ENCODE data around the gene VPS13D. TPM values are rescaled to one million over a fixed set of nuclear protein-coding genes. Genes with fewer than 3 reads are reported as not detected.

The VPS13D gene
- total RNA-seq, 4 donors from 2014 or later = 60.9 to 91.6 (median 71.6) TPM

GRCh38 chr1:12480041-12480440, 250.2 kb downstream of the VPS13D start:
- in situ Hi-C loops (cut with MboI; ENCODE audit: low sequenced_read_pairs in 4 of 4) (no loop called here), intact Hi-C loops (cut with DNase I; ENCODE audit: low total_unique reads) (no loop called here)
- no peaks in the 10 kb centered on the region for H3K27me3 ChIP-seq
- H3K4me3 ChIP-seq = no peak overlapping the region
- DNase-seq = peak; percentile 64 to 75
- peaks cover 68 to 81% of the 10 kb centered on the region in 2 donors for H3K4me1 ChIP-seq
- no peaks in the 10 kb centered on the region for H3K36me3 ChIP-seq
- TF ChIP-seq POLR2A (IDR thresholded peaks at IDR 0.05) (no peak), CTCF (IDR thresholded peaks at IDR 0.05 in 4 of 5, conservative IDR thresholded peaks at IDR 0.05 in 1 of 5) (no peak)
- H3K9me3 ChIP-seq = no peaks in the 10 kb centered on the region
- ATAC-seq = peak; percentile 22 to 47
- peak overlapping the region; percentile 72 to 88 (median 82) for H3K27ac ChIP-seq

GRCh38 chr1:12480748-12481362, 251.0 kb downstream of the VPS13D start:
- TF ChIP-seq POLR2A (IDR thresholded peaks at IDR 0.05) (no peak), CTCF (IDR thresholded peaks at IDR 0.05 in 4 of 5, conservative IDR thresholded peaks at IDR 0.05 in 1 of 5) (no peak)
- no peaks in the 10 kb centered on the region for H3K27me3 ChIP-seq
- H3K36me3 ChIP-seq = no peaks in the 10 kb centered on the region
- intact Hi-C loops (cut with DNase I; ENCODE audit: low total_unique reads) = no loop called here
- peak overlapping the region; percentile 72 to 88 (median 82) for H3K27ac ChIP-seq
- H3K4me3 ChIP-seq = no peak overlapping the region
- in situ Hi-C loops (cut with MboI; ENCODE audit: low sequenced_read_pairs in 4 of 4) = no loop called here
- no peak for DNase-seq
- peak; percentile 34 to 45 for ATAC-seq
- H3K4me1 ChIP-seq = peaks cover 67 to 81% of the 10 kb centered on the region in 2 donors
- no peaks in the 10 kb centered on the region for H3K9me3 ChIP-seq

- in situ Hi-C loops (cut with MboI; ENCODE audit: low sequenced_read_pairs in 4 of 4) = no loop called here
- intact Hi-C loops (cut with DNase I; ENCODE audit: low total_unique reads) = no loop called here
- H3K4me3 ChIP-seq = no peak overlapping the region
- H3K36me3 ChIP-seq = no peaks in the 10 kb centered on the region
- peaks cover 68 to 82% of the 10 kb centered on the region in 2 donors for H3K4me1 ChIP-seq
- ATAC-seq (no peak), DNase-seq (no peak)
- TF ChIP-seq CTCF (IDR thresholded peaks at IDR 0.05 in 4 of 5, conservative IDR thresholded peaks at IDR 0.05 in 1 of 5) (no peak), POLR2A (IDR thresholded peaks at IDR 0.05) (no peak)
- H3K9me3 ChIP-seq = no peaks in the 10 kb centered on the region
- no peaks in the 10 kb centered on the region for H3K27me3 ChIP-seq
- peak overlapping the region in 2 of 4 donors; percentile 80 to 88 for H3K27ac ChIP-seq
Measured at GRCh38 chr1:12481928-12482327, 252.1 kb downstream of the VPS13D start.

- H3K4me3 ChIP-seq = no peak overlapping the region
- TF ChIP-seq CTCF (IDR thresholded peaks at IDR 0.05 in 4 of 5, conservative IDR thresholded peaks at IDR 0.05 in 1 of 5) (no peak), POLR2A (IDR thresholded peaks at IDR 0.05) (no peak)
- ATAC-seq = no peak
- H3K27ac ChIP-seq = no peak overlapping the region
- no peaks in the 10 kb centered on the region for H3K36me3 ChIP-seq
- H3K4me1 ChIP-seq = peaks cover 60 to 74% of the 10 kb centered on the region in 2 donors
- H3K9me3 ChIP-seq = no peaks in the 10 kb centered on the region
- no peak for DNase-seq
- H3K27me3 ChIP-seq = no peaks in the 10 kb centered on the region
- intact Hi-C loops (cut with DNase I; ENCODE audit: low total_unique reads) = no loop called here
- in situ Hi-C loops (cut with MboI; ENCODE audit: low sequenced_read_pairs in 4 of 4) = no loop called here
Measured at GRCh38 chr1:12482988-12483387, 253.2 kb downstream of the VPS13D start.
